Gastroesophageal sphincter (tissue), 4 donors: ENCODE measurements around the gene RBM33. TPM values are rescaled to one million over a fixed set of nuclear protein-coding genes. Genes with fewer than 3 reads are reported as not detected.

Experiments
- ATAC-seq: fragments of 150-250 bp; one replicate; pipeline ENCODE4 v1.9.1; 2016; ENCODE audit warnings: mild to moderate bottlenecking, moderate library complexity
- H3K27ac ChIP-seq, 4 donors: fragments of 200-600 bp; sonication (generic) in 3 of 4; 1 replicate in 3 of 4; 2 replicates in 1 of 4; pipeline ENCODE4 v1.5.1; 2016 to 2019
- H3K27me3 ChIP-seq: fragments of 200-600 bp; sonication (generic); one replicate; pipeline ENCODE4 v1.5.1; 2019
- H3K36me3 ChIP-seq, 2 donors: fragments of 200-600 bp; sonication (generic); one replicate each; pipeline ENCODE4 v1.5.1; 2019; ENCODE audit warnings: control low read depth in 1 of 2
- H3K4me1 ChIP-seq, 3 donors: fragments of 200-600 bp; sonication (generic); 1 replicate in 2 of 3; 2 replicates in 1 of 3; pipeline ENCODE4 v1.5.1; 2016 to 2019; ENCODE audit warnings: control low read depth in 2 of 3
- H3K4me3 ChIP-seq, 2 donors: fragments of 200-600 bp; sonication (generic); one replicate each; pipeline ENCODE4 v1.5.1; 2019; ENCODE audit warnings: mild to moderate bottlenecking in 1 of 2, moderate library complexity in 1 of 2
- H3K9me3 ChIP-seq, 3 donors: fragments of 200-600 bp; sonication (generic); one replicate each; pipeline ENCODE4 v1.5.1; 2017 to 2019; ENCODE audit warnings: control low read depth in 2 of 3
- CTCF ChIP-seq, 4 experiments: fragments of 200-600 bp in 2 of 4; fragments of 450-650 bp in 2 of 4; sonication (generic) in 1 of 4; IDR thresholded peaks; one replicate each; pipeline ENCODE4 v1.5.1; 2017 to 2019; ENCODE audit warnings: antibody characterized with exemption in 4 of 4, mild to moderate bottlenecking in 2 of 4, moderate library complexity in 2 of 4
- EP300 ChIP-seq: sonication (generic); formaldehyde crosslinking; IDR thresholded peaks from one replicate; pipeline ENCODE4 v1.6.1; 2017; ENCODE audit warnings: antibody characterized with exemption, mild to moderate bottlenecking
- POLR2A ChIP-seq, 2 donors: fragments of 450-650 bp; IDR thresholded peaks; one replicate each; pipeline ENCODE4 v1.6.1; 2017; ENCODE audit warnings: antibody characterized with exemption in 2 of 2, mild to moderate bottlenecking in 2 of 2, moderate library complexity in 1 of 2
- POLR2AphosphoS5 ChIP-seq: sonication (generic); formaldehyde crosslinking; IDR thresholded peaks from one replicate; pipeline ENCODE4 v1.6.1; 2017; ENCODE audit warnings: antibody characterized with exemption
- whole genome bisulfite sequencing, 2 donors: methylation state at CpG; one replicate each; pipeline ENCODE4 v1.1.5; 2018; ENCODE audit warnings: low coverage in 1 of 2; 5-methylcytosine and 5-hydroxymethylcytosine counted together
- total RNA-seq, 4 donors: library from RNA; depleted of rRNA; stranded (reverse); fragments of >200 nt; gene quantifications; one replicate each; pipeline ENCODE4 v1.1.0, GENCODE V29; 2016

Gene RBM33
- total RNA-seq, 4 donors from 2014 or later: 25.2 to 67.4 (median 37.6) TPM

- Histone ChIP-seq H3K27me3 (no peaks in the 10 kb centered on the region), H3K27ac (no peak overlapping the region), H3K4me3 (no peak overlapping the region), H3K4me1 (peaks cover 4 to 61% (median 6%) of the 10 kb centered on the region in 3 donors), H3K9me3 (peaks cover 0 to 11% (median 0%) of the 10 kb centered on the region in 3 donors), H3K36me3 (peaks cover 0 to 5% of the 10 kb centered on the region in 2 donors)
- WGBS, 2 donors: 81 to 82% methylated on average over 1 to 2 of the region's 2 CpGs
- TF ChIP-seq POLR2AphosphoS5 (no peak), CTCF (IDR thresholded peaks at IDR 0.05) (no peak), EP300 (no peak), POLR2A (IDR thresholded peaks at IDR 0.05) (no peak)
- ATAC-seq: peak; percentile 51
Observed at GRCh38 chr7:155653803-155654202, 9.3 kb downstream of the RBM33 start.

- WGBS, 2 donors: 63 to 66% methylated on average over 7 of the region's 7 CpGs
- Histone ChIP-seq H3K27ac (no peak overlapping the region), H3K36me3 (no peaks in the 10 kb centered on the region), H3K4me1 (peaks cover 4 to 60% (median 6%) of the 10 kb centered on the region in 3 donors), H3K4me3 (no peak overlapping the region), H3K27me3 (no peaks in the 10 kb centered on the region), H3K9me3 (no peaks in the 10 kb centered on the region)
- no peak for TF ChIP-seq POLR2AphosphoS5
- no peak for TF ChIP-seq EP300
- no peak for TF ChIP-seq CTCF (IDR thresholded peaks at IDR 0.05)
- TF ChIP-seq POLR2A (IDR thresholded peaks at IDR 0.05): no peak
- no peak for ATAC-seq
Observed at GRCh38 chr7:155656891-155657290, 12.4 kb downstream of the RBM33 start.

GRCh38 chr7:155660059-155660757 is 15.7 kb downstream of the RBM33 start:
- H3K4me3 ChIP-seq: no peak overlapping the region
- ATAC-seq: no peak
- no peaks in the 10 kb centered on the region for H3K27me3 ChIP-seq
- H3K27ac ChIP-seq: no peak overlapping the region
- WGBS, 2 donors: 91 to 100% methylated on average over 3 to 5 of the region's 5 CpGs
- H3K36me3 ChIP-seq: no peaks in the 10 kb centered on the region
- TF ChIP-seq POLR2AphosphoS5 (no peak), EP300 (no peak), POLR2A (IDR thresholded peaks at IDR 0.05) (no peak), CTCF (IDR thresholded peaks at IDR 0.05) (no peak)
- H3K4me1 ChIP-seq: peaks cover 0 to 55% (median 9%) of the 10 kb centered on the region in 3 donors
- H3K9me3 ChIP-seq: no peaks in the 10 kb centered on the region

DNA sequence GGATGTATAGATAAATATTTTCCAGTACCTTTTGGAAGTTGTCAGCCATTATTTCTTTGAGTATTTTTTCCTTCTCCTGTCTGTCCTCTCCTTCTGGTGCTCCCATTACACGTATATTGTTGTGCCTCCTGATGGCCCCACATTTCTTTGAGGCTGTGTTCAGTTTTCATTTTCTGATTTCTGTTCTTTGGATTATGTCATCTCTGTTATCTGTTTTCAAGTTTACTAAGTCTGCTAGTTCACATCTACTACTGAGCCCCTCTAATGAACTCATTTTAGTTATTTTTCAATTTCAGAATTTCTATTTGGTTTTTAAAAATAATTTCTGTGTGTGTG is 16.3 kb downstream of the RBM33 start:
- Histone ChIP-seq H3K27me3 (no peaks in the 10 kb centered on the region), H3K36me3 (no peaks in the 10 kb centered on the region), H3K4me3 (no peak overlapping the region), H3K4me1 (peaks cover 0 to 55% (median 10%) of the 10 kb centered on the region in 3 donors), H3K27ac (no peak overlapping the region), H3K9me3 (no peaks in the 10 kb centered on the region)
- no peak for TF ChIP-seq POLR2AphosphoS5
- no peak for TF ChIP-seq POLR2A (IDR thresholded peaks at IDR 0.05)
- TF ChIP-seq CTCF (IDR thresholded peaks at IDR 0.05): no peak
- no peak for ATAC-seq
- WGBS, 2 donors: 90 to 100% methylated on average over 1 of the region's 1 CpG

DNA sequence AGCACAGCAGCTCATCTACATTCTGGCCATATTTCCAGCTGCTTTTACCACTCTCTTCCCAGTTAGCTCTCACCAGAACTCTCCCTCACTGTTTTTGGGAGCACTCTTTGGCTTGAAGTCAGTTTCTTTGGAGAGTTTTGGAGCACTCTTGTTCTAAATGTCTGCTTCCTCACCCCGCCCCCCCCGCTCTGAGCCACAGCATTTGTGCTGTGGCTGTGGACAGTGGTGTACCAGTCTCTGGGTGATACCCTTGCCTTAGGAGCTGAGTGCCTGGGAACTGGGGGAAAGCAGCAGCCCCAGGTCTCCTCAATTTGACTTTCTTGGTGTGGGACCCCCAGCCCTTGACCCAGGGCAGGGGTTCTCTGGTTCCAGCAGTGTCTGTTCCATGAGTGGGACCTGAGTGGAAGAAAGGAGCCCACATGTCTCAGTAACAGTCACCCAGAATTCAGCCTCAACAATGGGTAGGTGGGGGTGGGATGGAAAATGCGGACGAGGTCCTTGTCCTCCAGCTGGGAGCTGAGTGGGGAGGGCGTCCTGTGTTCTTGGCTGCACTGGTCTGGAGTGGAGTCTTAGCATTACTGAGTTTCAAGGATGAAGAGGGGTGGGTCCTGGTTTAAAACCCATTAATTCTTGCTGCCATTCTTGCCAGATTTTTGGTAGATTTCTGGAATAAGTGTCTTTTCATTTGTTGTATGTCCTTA is 18.0 kb downstream of the RBM33 start:
- TF ChIP-seq POLR2AphosphoS5 (no peak), EP300 (no peak), CTCF (IDR thresholded peaks at IDR 0.05) (no peak), POLR2A (IDR thresholded peaks at IDR 0.05) (no peak)
- Histone ChIP-seq H3K4me3 (no peak overlapping the region), H3K4me1 (peaks cover 0 to 59% (median 10%) of the 10 kb centered on the region in 3 donors), H3K9me3 (no peaks in the 10 kb centered on the region), H3K36me3 (no peaks in the 10 kb centered on the region), H3K27ac (no peak overlapping the region), H3K27me3 (no peaks in the 10 kb centered on the region)
- WGBS, 2 donors: 100% methylated on average over 1 of the region's 5 CpGs; no CpG with 5 or more reads in 1 of the 2 donors
- ATAC-seq: no peak
